HepG2 (cell line): Measurements from ENCODE around the gene PSMB3. TPM values are rescaled to one million over a fixed set of nuclear protein-coding genes. Genes with fewer than 3 reads are reported as not detected.

Source experiments
- ARNT2 ChIP-seq: sonication (generic); formaldehyde crosslinking; IDR thresholded peaks from 2 replicates; pipeline ENCODE4 v1.8.0; 2022; ENCODE audit warnings: mild to moderate bottlenecking, low read depth, missing genetic modification reagents, moderate library complexity
- ATF1 ChIP-seq: IDR thresholded peaks from 2 replicates; pipeline ENCODE4 v1.6.1; 2016; ENCODE audit warnings: mild to moderate bottlenecking, control low read depth
- CBX2 ChIP-seq, 2 experiments: fragments of 200-600 bp in 1 of 2; sonication (generic); formaldehyde crosslinking in 1 of 2; IDR thresholded peaks; 2 replicates each; pipeline versions ENCODE4 v1.7.0 to v1.8.1; 2018 to 2022; ENCODE audit warnings: low read depth in 2 of 2, low read length in 1 of 2, mild to moderate bottlenecking in 1 of 2, missing genetic modification reagents in 1 of 2
- DMTF1 ChIP-seq: sonication (generic); formaldehyde crosslinking; IDR thresholded peaks from 2 replicates; pipeline ENCODE4 v1.4.0; 2020; ENCODE audit warnings: mild to moderate bottlenecking, missing genetic modification reagents
- FOXC1 ChIP-seq: sonication (generic); formaldehyde crosslinking; IDR thresholded peaks from 2 replicates; pipeline ENCODE4 v1.8.0; 2022; ENCODE audit warnings: mild to moderate bottlenecking, missing genetic modification reagents, borderline replicate concordance
- IKZF5 ChIP-seq: IDR thresholded peaks from 2 replicates; pipeline ENCODE4 v1.6.1; 2018; ENCODE audit warnings: missing genetic modification reagents, mild to moderate bottlenecking, missing compliant biosample characterization
- KAT8 ChIP-seq: IDR thresholded peaks from 2 replicates; pipeline ENCODE4 v1.6.1; 2016; ENCODE audit warnings: missing genetic modification reagents, missing compliant biosample characterization
- KLF15 ChIP-seq: sonication (generic); formaldehyde crosslinking; IDR thresholded peaks from 2 replicates; pipeline ENCODE4 v1.8.1; 2023; ENCODE audit warnings: borderline replicate concordance, mild to moderate bottlenecking, inconsistent platforms, missing genetic modification reagents, mixed read lengths
- MTA1 ChIP-seq: sonication (generic); formaldehyde crosslinking; IDR thresholded peaks from 2 replicates; pipeline ENCODE4 v1.4.0; 2020; ENCODE audit warnings: missing genetic modification reagents, mild to moderate bottlenecking, borderline replicate concordance
- NPAS2 ChIP-seq: sonication (generic); formaldehyde crosslinking; IDR thresholded peaks from 2 replicates; pipeline ENCODE4 v1.8.0; 2022; ENCODE audit warnings: mild to moderate bottlenecking, missing genetic modification reagents, borderline replicate concordance
- PHF20 ChIP-seq: sonication (generic); formaldehyde crosslinking; IDR thresholded peaks from 2 replicates; pipeline ENCODE4 v1.5.0; 2020; ENCODE audit warnings: mild to moderate bottlenecking, missing genetic modification reagents
- RBAK ChIP-seq: sonication (generic); formaldehyde crosslinking; IDR thresholded peaks from 2 replicates; pipeline ENCODE4 v1.5.1; 2020; ENCODE audit warnings: mild to moderate bottlenecking, missing genetic modification reagents
- SIN3A ChIP-seq: IDR thresholded peaks from 2 replicates; pipeline ENCODE4 v1.6.1; 2011; ENCODE audit warnings: low read depth, mild to moderate bottlenecking, control low read depth, low read length, borderline replicate concordance
- SIX4 ChIP-seq: sonication (generic); formaldehyde crosslinking; IDR thresholded peaks from 2 replicates; pipeline ENCODE4 v1.4.0; 2020; ENCODE audit warnings: missing genetic modification reagents
- TARDBP ChIP-seq: sonication (generic); formaldehyde crosslinking; IDR thresholded peaks from 2 replicates; pipeline ENCODE4 v1.8.0; 2022; ENCODE audit warnings: mild to moderate bottlenecking, missing genetic modification reagents
- ZBTB2 ChIP-seq: sonication (generic); formaldehyde crosslinking; IDR thresholded peaks from 2 replicates; pipeline ENCODE4 v1.8.0; 2022; ENCODE audit warnings: low read depth, missing genetic modification reagents
- ZBTB7B ChIP-seq: sonication (generic); formaldehyde crosslinking; IDR thresholded peaks from 2 replicates; pipeline ENCODE4 v1.4.0; 2020; ENCODE audit warnings: missing genetic modification reagents
- ZNF33B ChIP-seq: sonication (generic); formaldehyde crosslinking; IDR thresholded peaks from 2 replicates; pipeline ENCODE4 v1.5.1; 2020; ENCODE audit warnings: mild to moderate bottlenecking, missing genetic modification reagents
- ZNF362 ChIP-seq: sonication (generic); formaldehyde crosslinking; IDR thresholded peaks from 2 replicates; pipeline ENCODE4 v1.4.0; 2020; ENCODE audit warnings: missing genetic modification reagents, mild to moderate bottlenecking, borderline replicate concordance
- ZNF383 ChIP-seq: sonication (generic); formaldehyde crosslinking; IDR thresholded peaks from 2 replicates; pipeline ENCODE4 v1.4.0; 2020; ENCODE audit warnings: missing genetic modification reagents, mild to moderate bottlenecking, borderline replicate concordance
- ZNF460 ChIP-seq: sonication (generic); formaldehyde crosslinking; IDR thresholded peaks from 2 replicates; pipeline ENCODE4 v1.5.1; 2020; ENCODE audit warnings: missing genetic modification reagents, mild to moderate bottlenecking, borderline replicate concordance
- ZNF501 ChIP-seq: sonication (generic); formaldehyde crosslinking; IDR thresholded peaks from 2 replicates; pipeline ENCODE4 v1.5.1; 2020; ENCODE audit warnings: mild to moderate bottlenecking, moderate library complexity, missing genetic modification reagents
- ZNF720 ChIP-seq: sonication (generic); formaldehyde crosslinking; IDR thresholded peaks from 2 replicates; pipeline ENCODE4 v1.4.0; 2020; ENCODE audit warnings: missing genetic modification reagents
- polyA plus RNA-seq, 8 experiments: library from polyadenylated mRNA; depleted of rRNA in 3 of 8; stranded (reverse) in 7 of 8; unstranded in 1 of 8; fragments of >200 nt; fragmentation: Illumina TruSeq in 4 of 8; extraction: Trizol in 4 of 8; gene quantifications; 2 replicates each; pipeline versions ENCODE4 v1.2.1 to v1.2.3, GENCODE V29; 2011 to 2016; ENCODE audit warnings: low read depth in 4 of 8, missing spikeins in 1 of 8, mixed read lengths in 1 of 8; ENCODE audit not compliant: insufficient read depth in 1 of 8
- total RNA-seq, 5 experiments: library from RNA; depleted of rRNA; stranded (reverse); fragments of >200 nt; fragmentation: Illumina TruSeq; extraction: Trizol; gene quantifications; 2 replicates each; pipeline ENCODE4 v1.2.3, GENCODE V29; 2016; ENCODE audit warnings: low read depth in 1 of 5

Gene PSMB3
- total and polyA plus RNA-seq, 2 of the 13 experiments (the other 11 are each of a cell fraction or from before 2014, with no cell fraction given): 366 to 517 TPM

- TF ChIP-seq ATF1 (CRISPR knock-in tag) (no peak), ZBTB7B (CRISPR knock-in tag) (peak; percentile 72), MTA1 (CRISPR knock-in tag) (peak; percentile 95; the same call in 1 of the 2 replicates), ZNF501 (CRISPR knock-in tag) (peak; percentile 95), ARNT2 (CRISPR knock-in tag) (0 out of 2 replicates have a peak, but pooled peaks have one; percentile 70), ZNF362 (CRISPR knock-in tag) (no peak), PHF20 (peak; percentile 34; the same call in 1 of the 2 replicates), SIN3A (0 out of 2 replicates have a peak, but pooled peaks have one; percentile 27), FOXC1 (CRISPR knock-in tag) (no peak; the same call in 1 of the 2 replicates), KLF15 (CRISPR knock-in tag) (no peak), RBAK (no peak), DMTF1 (CRISPR knock-in tag) (no peak), TARDBP (CRISPR knock-in tag) (peak; percentile 96), ZNF460 (CRISPR knock-in tag) (no peak), IKZF5 (CRISPR knock-in tag) (peak; percentile 71; the same call in 1 of the 2 replicates), CBX2 (IDR thresholded peaks at IDR 0.05; ENCODE audit: low read depth, low read length) (no peak), CBX2 (CRISPR knock-in tag; IDR thresholded peaks at IDR 0.05; ENCODE audit: low read depth) (no peak), KAT8 (CRISPR knock-in tag) (peak; percentile 58; the same call in 1 of the 2 replicates), SIX4 (CRISPR knock-in tag) (0 out of 2 replicates have a peak, but pooled peaks have one; percentile 41), ZNF33B (0 out of 2 replicates have a peak, but pooled peaks have one; percentile 6), NPAS2 (CRISPR knock-in tag) (no peak), ZNF720 (CRISPR knock-in tag) (no peak), ZBTB2 (CRISPR knock-in tag) (no peak), ZNF383 (CRISPR knock-in tag) (peak; percentile 68; the same call in 1 of the 2 replicates)
These were observed 21.8 kb upstream of the PSMB3 start (continued) for GRCh38 chr17:38730526-38731379.
